GM21576 (cell line): ENCODE measurements around the gene TCF25.

ENCODE experiments used
- ATAC-seq: cut with Tn5 transposase; IDR thresholded peaks from one replicate; pipeline ENCODE4 v1.9.1; 2021; ENCODE audit warnings: mild to moderate bottlenecking, moderate library complexity; ENCODE audit not compliant: unreplicated experiment

Gene TCF25

GRCh38 chr16:89844739-89845339 lies 28.6 kb upstream of the TCF25 start:
- ATAC-seq: no peak

DNA sequence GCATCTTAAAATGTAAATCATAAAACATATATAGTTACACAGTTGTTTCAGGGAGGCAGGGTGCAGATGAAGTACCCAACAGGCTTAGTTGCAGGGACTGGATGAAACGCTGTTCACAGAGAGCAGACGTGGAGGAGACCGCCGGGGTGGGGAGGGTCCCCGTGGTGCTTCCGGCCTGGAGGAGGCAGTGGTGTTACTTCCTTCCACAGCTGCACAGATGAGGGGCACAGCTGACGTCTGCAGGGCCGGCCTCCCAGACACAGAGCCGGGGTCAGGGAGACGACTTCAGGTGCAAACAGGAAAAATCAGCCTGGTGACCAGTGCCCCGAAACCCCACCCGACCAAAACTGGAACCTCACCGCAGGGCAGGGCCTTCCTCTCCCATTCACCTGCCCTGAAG lies 28.0 kb upstream of the TCF25 start:
- no peak for ATAC-seq

- no peak for ATAC-seq
These were observed 26.1 kb upstream of the TCF25 start for GRCh38 chr16:89847051-89847939.

GRCh38 chr16:89847940-89848297 lies 25.5 kb upstream of the TCF25 start:
- ATAC-seq: no peak

DNA sequence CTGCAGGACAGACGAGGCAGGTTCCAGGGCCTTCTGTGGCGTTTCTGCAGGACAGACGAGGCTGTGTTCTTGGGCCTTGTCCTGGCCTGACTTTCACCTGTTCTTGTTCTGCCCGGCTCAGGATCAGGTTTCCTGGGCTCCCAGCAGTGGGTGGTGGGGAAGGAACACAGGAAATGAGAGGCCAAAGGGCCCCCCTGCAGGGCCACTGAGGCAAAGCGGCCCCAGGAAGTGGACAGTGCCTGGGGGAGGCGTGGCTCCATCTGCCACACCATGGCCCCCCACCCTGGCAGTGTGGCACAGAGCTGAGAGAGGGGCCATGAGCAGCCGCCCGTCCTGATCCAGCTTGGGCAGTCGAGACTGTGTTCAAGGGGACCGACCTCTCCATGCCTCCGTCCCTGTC lies 24.4 kb upstream of the TCF25 start:
- no peak for ATAC-seq

DNA sequence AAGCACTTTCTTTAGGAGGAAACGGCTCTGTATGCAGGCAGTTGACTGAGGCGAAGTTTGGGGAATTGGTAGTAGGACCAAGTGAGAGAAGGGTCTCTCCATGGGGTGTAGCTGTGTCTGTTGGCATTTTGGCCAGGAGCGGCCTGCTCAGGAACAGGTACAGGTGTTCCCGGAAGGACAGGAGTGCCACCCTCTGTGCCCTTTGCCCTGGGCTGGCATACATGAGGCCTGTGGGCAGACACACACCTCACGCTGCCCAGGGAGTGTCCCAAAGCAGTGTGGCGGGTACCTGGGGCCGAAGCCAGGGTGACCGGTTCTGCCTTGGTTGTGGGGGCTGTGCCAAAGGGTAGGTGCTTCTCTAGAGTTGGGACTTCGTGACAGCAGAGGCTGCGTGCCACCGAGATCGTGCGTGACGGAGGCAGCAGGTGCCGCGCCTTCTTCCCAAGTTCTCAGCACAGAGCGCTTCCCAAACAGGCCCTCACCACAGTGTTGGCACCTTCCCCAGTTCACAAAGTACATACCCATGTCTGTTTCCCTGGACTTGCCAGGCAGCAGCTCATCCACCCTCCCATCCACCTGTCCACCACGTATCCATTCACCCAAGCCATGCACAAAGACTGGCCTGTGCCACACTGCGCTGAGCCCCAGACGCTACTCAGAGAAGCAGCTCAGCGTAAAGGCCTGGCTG lies 19.9 kb upstream of the TCF25 start:
- ATAC-seq: no peak

GRCh38 chr16:89855301-89855945 lies 18.0 kb upstream of the TCF25 start:
- no peak for ATAC-seq

DNA sequence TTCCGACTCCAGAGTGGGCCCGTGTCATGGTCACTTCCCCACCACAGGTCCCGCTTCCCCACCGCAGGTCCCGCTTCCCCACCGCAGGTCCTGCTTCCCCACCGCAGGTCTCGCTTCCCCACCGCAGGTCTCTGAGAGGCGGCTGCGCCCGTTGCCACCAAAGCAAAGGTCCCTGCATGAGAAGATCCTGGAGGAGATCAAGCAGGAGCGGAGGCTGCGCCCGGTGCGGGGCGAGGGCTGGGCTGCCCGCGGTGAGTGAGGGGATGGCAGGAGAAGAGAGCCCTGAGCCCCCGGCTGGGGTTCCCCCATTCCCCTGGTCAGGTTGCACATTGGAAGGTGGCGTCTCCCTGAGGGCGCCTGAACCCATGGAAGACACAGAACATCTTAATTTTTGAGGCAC lies 17.4 kb upstream of the TCF25 start:
- ATAC-seq: no peak

- ATAC-seq: no peak
These were observed 14.3 kb upstream of the TCF25 start for GRCh38 chr16:89858973-89859614.

DNA sequence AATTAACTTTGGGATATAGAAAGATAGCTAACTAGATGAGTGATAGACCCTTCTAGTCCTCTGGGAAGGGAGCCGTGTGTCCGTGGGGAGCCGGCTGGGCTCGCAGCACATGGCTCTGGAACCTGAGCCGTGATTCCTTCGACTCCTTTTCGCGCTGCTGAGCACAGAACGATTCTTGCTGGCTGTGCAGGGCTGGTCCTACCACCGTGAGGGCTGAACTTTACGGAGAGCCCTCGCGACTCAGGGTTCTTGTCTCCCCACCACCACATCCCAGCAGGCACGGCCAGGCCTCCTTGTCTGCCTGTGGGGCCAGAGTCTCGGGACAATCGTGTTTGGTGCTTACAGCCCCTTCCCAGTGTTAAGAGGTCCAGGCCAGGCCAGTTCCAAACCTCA lies 13.8 kb upstream of the TCF25 start:
- ATAC-seq: no peak

GRCh38 chr16:89860747-89861304 lies 12.6 kb upstream of the TCF25 start:
- ATAC-seq: no peak

GRCh38 chr16:89861648-89862047 lies 11.7 kb upstream of the TCF25 start:
- ATAC-seq: no peak

DNA sequence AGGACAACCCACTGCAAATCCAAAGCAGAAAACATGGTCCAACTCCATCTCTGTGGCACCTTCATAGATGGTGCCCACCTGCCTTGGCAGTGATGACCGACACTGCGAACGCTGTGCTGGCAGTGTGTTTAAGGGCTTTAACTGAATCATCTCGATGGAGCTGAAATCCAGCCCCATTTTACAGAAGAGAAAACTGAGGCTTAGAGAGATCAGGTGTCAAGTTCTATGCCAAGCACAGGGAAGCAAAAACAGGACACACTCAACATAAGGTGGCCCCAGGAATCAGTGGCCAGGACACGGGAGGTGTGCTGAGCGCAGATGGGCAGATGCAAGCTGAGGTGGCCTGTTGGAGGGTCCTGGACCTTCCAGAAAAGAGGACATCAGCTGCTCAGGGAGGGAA lies 10.7 kb upstream of the TCF25 start:
- ATAC-seq: no peak

DNA sequence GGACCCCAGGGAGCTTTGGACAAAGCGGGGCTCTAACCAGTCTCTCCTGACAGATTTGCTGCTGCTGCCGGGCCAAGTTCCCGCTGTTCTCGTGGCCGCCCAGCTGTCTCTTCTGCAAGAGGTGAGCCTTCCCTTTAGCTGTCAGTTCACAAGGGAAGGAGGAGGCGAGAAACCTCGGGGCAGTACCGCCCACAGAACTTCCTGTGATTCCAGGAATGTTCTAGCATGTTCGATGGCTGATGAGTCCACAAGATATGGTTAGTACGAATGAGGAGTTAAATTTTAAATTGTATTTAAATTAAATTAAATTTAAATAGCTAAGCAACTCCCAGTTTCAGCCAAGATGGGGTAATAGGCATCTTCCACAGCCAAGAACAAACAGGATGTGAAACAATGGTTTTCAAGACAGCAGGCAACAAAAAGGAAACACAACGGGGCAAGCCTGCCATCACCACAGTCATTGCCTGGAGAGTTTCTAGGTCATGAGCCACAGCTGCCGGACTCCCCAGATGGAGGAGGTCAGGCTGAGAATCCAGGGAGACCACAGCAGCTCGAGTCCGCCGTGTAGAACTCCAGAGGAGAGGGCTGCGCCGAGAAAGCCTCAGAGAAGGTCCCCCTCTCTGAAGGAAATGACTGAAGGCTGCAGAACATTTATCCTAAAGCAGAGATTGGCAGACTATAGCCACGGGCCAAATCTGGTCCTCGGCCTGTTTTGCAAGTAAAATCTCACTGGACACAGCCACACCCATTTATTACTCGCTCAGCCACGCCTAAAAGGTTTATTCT lies 9.5 kb upstream of the TCF25 start:
- peak; percentile 78 for ATAC-seq

DNA sequence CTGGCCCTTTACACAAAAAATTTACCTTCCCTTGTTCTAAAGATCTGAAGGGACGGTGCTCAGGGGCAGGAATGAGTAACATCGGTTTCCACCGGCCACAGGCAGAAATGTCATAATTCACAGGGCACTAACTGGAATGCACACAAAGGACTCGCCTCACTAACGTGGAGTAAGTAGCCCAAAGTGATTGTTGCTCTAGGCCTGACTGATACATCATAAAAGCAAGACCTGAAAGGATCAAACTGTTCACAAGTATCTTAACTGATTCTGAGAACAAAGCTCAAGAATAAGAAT lies 8.9 kb upstream of the TCF25 start:
- ATAC-seq: no peak

DNA sequence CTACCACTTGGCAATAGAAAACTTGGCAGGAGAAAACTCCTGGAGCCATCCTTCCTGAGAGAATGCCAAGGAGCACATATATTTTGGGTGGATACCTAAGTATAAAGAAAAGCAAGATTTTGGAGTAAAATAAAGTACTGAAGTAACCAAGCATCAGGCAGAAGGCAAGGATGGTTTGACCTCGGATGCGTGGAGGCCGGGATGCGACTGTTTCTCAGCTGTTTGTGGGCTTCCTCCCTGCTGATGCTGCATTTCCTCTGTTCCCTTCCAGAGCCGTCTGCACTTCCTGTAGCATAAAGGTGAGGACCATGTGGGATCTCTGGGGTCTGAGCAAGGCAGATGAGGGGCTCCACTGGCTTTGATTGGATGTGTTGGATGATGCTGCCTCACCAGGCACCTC lies 5.5 kb upstream of the TCF25 start:
- no peak for ATAC-seq

GRCh38 chr16:89869911-89870310 lies 3.5 kb upstream of the TCF25 start:
- ATAC-seq: no peak

GRCh38 chr16:89870440-89870839 lies 3.0 kb upstream of the TCF25 start:
- no peak for ATAC-seq

DNA sequence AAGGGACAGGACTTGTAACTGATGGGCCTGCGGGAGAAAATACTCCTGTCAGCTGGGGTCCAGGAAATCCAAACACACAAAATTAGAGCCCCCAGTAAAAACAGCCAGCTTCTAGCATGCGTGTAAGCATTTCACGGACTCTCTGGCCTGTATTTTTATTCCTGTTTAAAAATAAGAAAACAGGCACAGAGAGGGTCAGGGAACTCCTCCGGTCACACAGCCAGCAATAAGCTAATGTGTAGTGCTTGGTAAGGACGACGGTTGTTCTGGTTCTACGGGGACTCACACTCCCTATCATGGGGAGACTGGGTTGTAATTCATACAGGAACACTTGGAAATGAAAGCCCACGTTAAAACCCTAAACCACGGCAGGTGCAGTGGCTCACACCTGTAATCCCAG lies 1.5 kb upstream of the TCF25 start:
- ATAC-seq: no peak

DNA sequence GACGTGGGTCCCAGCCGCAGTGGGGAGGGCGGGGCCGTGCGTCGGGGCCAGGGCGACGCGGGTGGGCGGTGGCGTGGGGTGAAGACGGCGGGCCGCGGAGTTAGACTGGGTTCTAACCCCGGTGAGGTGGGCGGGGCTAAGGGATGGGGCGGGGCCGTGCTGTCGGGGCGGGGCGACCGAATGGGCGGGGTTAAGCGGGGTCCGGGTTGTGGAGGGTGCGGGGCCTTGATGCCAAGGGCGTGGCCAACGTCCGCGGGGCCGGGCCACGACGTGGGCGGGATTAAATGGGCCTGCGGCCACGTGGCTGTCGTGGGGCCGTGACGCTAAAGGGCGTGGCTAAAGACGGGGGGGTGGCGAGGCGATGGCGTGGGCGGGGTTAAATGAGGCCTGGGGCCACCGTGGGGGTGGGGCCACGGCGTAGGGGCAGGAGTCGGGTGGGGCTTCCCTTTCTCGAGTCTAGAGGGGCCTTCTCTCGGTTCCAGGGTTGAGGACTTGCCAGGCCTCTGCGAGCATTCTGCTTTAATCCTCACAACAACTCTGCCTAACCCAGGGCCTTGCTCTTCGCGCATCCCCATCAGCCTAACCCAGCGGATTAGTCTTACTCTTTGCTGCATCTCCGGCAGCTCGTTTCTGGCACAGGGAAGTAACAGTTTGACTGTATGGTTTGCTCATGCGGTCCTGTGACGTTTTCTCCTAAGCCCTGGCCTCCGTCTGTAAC lies 739 bp downstream of the TCF25 start:
- ATAC-seq: peak; percentile 64
